Stomach (tissue), 4 donors: ENCODE results near the gene DLGAP1.

Experiments
- EP300 ChIP-seq: sonication (generic); formaldehyde crosslinking; IDR thresholded peaks from one replicate; pipeline ENCODE4 v1.6.1; 2017; ENCODE audit warnings: antibody characterized with exemption
- POLR2A ChIP-seq, 4 donors: fragments of 450-650 bp; IDR thresholded peaks; one replicate each; pipeline ENCODE4 v1.6.1; 2016; ENCODE audit warnings: antibody characterized with exemption in 4 of 4, control low read depth in 2 of 4, mild to moderate bottlenecking in 1 of 4, moderate library complexity in 1 of 4
- POLR2AphosphoS5 ChIP-seq, 3 donors: sonication (generic); formaldehyde crosslinking; IDR thresholded peaks; one replicate each; pipeline ENCODE4 v1.6.1; 2016; ENCODE audit warnings: antibody characterized with exemption in 3 of 3
- TF ChIP-seq, protein P1 (sequence below), 7 experiments: fragments of 450-650 bp in 4 of 7; fragments of 200-600 bp in 3 of 7; sonication (generic) in 3 of 7; IDR thresholded peaks; one replicate each; pipeline ENCODE4 v1.5.1; 2016 to 2019; ENCODE audit warnings: antibody characterized with exemption in 7 of 7, control low read depth in 2 of 7, mild to moderate bottlenecking in 1 of 7

DNA sequence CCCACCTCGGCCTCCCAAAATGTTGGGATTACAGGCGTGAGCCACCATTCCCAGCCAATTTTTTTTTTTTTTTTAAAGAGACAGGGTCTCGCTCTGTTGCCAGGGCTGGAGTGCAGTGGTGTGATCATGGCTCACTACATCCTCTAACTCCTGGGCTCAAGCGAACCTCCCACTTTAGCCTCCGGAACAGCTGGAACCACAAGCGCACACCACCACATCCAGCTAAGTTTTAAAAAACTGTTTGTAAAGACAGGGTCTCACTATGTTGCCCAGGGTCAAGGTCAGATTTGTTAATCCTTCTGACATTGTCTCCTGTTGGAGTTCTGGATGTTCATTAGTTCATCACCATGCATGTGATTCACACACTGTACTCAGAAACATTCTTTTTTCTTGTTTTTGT, 855.2 kb downstream of the DLGAP1 start:
- TF ChIP-seq, protein P1, sequence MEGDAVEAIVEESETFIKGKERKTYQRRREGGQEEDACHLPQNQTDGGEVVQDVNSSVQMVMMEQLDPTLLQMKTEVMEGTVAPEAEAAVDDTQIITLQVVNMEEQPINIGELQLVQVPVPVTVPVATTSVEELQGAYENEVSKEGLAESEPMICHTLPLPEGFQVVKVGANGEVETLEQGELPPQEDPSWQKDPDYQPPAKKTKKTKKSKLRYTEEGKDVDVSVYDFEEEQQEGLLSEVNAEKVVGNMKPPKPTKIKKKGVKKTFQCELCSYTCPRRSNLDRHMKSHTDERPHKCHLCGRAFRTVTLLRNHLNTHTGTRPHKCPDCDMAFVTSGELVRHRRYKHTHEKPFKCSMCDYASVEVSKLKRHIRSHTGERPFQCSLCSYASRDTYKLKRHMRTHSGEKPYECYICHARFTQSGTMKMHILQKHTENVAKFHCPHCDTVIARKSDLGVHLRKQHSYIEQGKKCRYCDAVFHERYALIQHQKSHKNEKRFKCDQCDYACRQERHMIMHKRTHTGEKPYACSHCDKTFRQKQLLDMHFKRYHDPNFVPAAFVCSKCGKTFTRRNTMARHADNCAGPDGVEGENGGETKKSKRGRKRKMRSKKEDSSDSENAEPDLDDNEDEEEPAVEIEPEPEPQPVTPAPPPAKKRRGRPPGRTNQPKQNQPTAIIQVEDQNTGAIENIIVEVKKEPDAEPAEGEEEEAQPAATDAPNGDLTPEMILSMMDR (IDR thresholded peaks at IDR 0.05) = no peak
- TF ChIP-seq POLR2A (IDR thresholded peaks at IDR 0.05) (no peak), EP300 (no peak), POLR2AphosphoS5 (IDR thresholded peaks at IDR 0.05) (no peak)
